Transverse colon (tissue), 4 donors: Measurements from ENCODE around the gene MAP3K21. TPM values are rescaled to one million over a fixed set of nuclear protein-coding genes. Genes with fewer than 3 reads are reported as not detected.
A peak's percentile ranks its signal among the peaks of the same experiment; 100 is the strongest.

Source experiments
- DNase-seq: peaks from one replicate; pipeline ENCODE4 v3.0.0-alpha.2; 2019
- H3K27ac ChIP-seq, 4 donors: fragments of 200-600 bp; sonication (generic); 2 replicates each; pipeline ENCODE4 v1.5.1; 2016 to 2018; ENCODE audit warnings: inconsistent platforms in 4 of 4
- H3K27me3 ChIP-seq: fragments of 200-600 bp; sonication (generic); 2 replicates; pipeline ENCODE4 v1.5.1; 2017; ENCODE audit warnings: inconsistent platforms
- H3K36me3 ChIP-seq, 4 donors: fragments of 200-600 bp; sonication (generic); 2 replicates each; pipeline ENCODE4 v1.5.1; 2017 to 2019; ENCODE audit warnings: inconsistent platforms in 4 of 4
- H3K4me1 ChIP-seq, 4 donors: fragments of 200-600 bp; sonication (generic); 2 replicates each; pipeline ENCODE4 v1.5.1; 2017 to 2020; ENCODE audit warnings: inconsistent platforms in 4 of 4
- H3K4me3 ChIP-seq, 4 donors: fragments of 200-600 bp; sonication (generic); 1 replicate in 1 of 4; 2 replicates in 3 of 4; pipeline versions ENCODE4 v1.5.1 to v1.6.1; 2017 to 2019; ENCODE audit warnings: inconsistent platforms in 4 of 4
- H3K9me3 ChIP-seq, 2 donors: fragments of 200-600 bp; sonication (generic); 2 replicates each; pipeline ENCODE4 v1.5.1; 2017 to 2019; ENCODE audit warnings: inconsistent platforms in 2 of 2
- EP300 ChIP-seq: sonication (generic); formaldehyde crosslinking; IDR thresholded peaks from one replicate; pipeline ENCODE4 v1.6.1; 2017; ENCODE audit warnings: antibody characterized with exemption, low read depth
- POLR2A ChIP-seq: fragments of 450-650 bp; IDR thresholded peaks from one replicate; pipeline ENCODE4 v1.6.1; 2016; ENCODE audit warnings: antibody characterized with exemption, mild to moderate bottlenecking, moderate library complexity
- POLR2AphosphoS5 ChIP-seq, 3 donors: sonication (generic); formaldehyde crosslinking; IDR thresholded peaks; one replicate each; pipeline ENCODE4 v1.6.1; 2016; ENCODE audit warnings: antibody characterized with exemption in 3 of 3
- WGBS, 2 donors: methylation state at CpG; one replicate each; pipeline ENCODE4 v1.1.5; 2018; ENCODE audit warnings: low coverage in 1 of 2; 5-methylcytosine and 5-hydroxymethylcytosine counted together
- in situ Hi-C, 4 donors: fragments of 200-750 bp; cut with MboI; loops; one replicate each; pipeline versions ENCODE4 v1.15.0 to v1.15.1; 2017; ENCODE audit warnings: low sequenced_read_pairs in 3 of 4, low pct_ligation_motif_present in 1 of 4, low pct_unique_long_range_greater_than_20kb in 1 of 4
- intact Hi-C: fragments of 100-400 bp; cut with DNase I; formaldehyde crosslinking; loops from one replicate; pipeline ENCODE4 v1.15.1; 2023; ENCODE audit warnings: low total_unique reads
- total RNA-seq, 4 donors: library from RNA; depleted of rRNA; stranded (reverse); fragments of >200 nt; gene quantifications; one replicate each; pipeline ENCODE4 v1.1.0, GENCODE V29; 2016
- TF ChIP-seq, protein P1 (sequence below), 5 experiments: fragments of 200-600 bp in 3 of 5; fragments of 450-650 bp in 2 of 5; sonication (generic) in 3 of 5; IDR thresholded peaks; 1 replicate in 2 of 5; 2 replicates in 3 of 5; pipeline ENCODE4 v1.5.1; 2016 to 2017; ENCODE audit warnings: antibody characterized with exemption in 5 of 5, inconsistent platforms in 3 of 5, mild to moderate bottlenecking in 2 of 5, moderate library complexity in 1 of 5

The MAP3K21 gene
- total RNA-seq, 4 donors from 2014 or later, result 18.7 to 69.3 (median 28.9) TPM

DNA sequence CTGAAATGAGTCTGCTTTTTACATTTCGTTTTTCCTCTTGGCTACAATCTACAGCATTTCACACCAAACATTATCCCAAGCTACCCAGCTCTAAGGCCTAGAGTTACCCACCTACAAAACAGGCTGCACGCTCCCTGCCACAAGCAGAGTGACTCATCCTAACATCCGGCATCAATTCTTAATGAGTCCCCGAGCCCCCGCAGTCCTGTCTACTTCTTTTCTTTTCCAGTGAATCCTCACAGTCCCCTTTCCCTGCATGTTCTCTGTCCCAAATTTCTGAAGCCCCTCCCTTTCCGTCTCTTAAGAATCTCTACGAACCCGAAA lies 32.6 kb upstream of the MAP3K21 start:
- Histone ChIP-seq H3K27ac (peak overlapping the region; percentile 12 to 69 (median 62)), H3K4me1 (peaks cover 0 to 13% (median 5%) of the 10 kb centered on the region in 4 donors), H3K4me3 (peak overlapping the region in 3 of 4 donors; percentile 47 to 70 (median 67)), H3K27me3 (peaks cover 6% of the 10 kb centered on the region), H3K36me3 (no peaks in the 10 kb centered on the region), H3K9me3 (no peaks in the 10 kb centered on the region)
- no peak for TF ChIP-seq POLR2A
- intact Hi-C loops (no loop called here), in situ Hi-C loops (no loop called here)
- WGBS, 2 donors, result 5 to 7% methylated on average over 8 of the region's 8 CpGs
- peak; percentile 13 for DNase-seq

DNA sequence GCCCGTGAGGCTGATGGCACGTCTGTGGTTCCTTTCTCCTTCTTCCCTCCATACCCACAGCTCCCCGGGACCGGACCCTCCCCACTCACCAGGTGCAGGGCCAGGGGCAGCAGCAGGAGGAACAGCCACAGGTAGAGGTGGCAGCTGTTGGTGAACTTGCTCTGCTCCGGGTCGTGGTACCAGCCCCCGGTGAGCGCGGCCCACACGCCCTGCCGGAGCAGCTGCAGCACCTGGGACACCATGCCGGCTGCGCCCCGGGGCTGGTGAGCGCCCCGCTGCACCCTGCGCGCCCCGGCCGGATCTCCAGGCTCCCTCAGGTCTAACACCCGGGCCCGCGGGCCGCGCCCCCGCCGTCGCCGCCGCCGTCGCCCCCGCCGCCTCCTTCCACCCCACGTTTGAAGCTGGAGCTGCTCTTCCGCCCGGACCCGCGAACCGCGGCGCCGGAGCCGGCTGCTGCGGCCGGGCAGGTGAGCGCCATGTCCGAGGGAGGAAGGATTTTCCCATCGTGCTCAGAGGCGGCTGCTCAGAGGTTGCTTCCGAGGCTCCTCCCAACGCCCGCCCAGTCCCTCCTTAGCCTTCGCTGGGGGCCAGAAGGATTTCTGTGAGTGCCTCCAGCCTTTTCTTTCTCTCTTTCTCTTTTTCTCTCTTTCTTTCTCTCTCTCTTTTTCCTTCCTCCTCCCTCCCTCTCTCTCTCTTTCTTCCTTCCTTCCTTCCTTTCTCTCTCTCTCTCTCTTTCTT lies 32.1 kb upstream of the MAP3K21 start, which contains the start of gene PCNX2:
Gene PCNX2, minus strand, starts transcription at position 489 of the 738 bp plus-strand sequence. Its CDS starts 247 bp downstream, at position 242.
- TF ChIP-seq, protein P1, sequence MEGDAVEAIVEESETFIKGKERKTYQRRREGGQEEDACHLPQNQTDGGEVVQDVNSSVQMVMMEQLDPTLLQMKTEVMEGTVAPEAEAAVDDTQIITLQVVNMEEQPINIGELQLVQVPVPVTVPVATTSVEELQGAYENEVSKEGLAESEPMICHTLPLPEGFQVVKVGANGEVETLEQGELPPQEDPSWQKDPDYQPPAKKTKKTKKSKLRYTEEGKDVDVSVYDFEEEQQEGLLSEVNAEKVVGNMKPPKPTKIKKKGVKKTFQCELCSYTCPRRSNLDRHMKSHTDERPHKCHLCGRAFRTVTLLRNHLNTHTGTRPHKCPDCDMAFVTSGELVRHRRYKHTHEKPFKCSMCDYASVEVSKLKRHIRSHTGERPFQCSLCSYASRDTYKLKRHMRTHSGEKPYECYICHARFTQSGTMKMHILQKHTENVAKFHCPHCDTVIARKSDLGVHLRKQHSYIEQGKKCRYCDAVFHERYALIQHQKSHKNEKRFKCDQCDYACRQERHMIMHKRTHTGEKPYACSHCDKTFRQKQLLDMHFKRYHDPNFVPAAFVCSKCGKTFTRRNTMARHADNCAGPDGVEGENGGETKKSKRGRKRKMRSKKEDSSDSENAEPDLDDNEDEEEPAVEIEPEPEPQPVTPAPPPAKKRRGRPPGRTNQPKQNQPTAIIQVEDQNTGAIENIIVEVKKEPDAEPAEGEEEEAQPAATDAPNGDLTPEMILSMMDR (IDR thresholded peaks at IDR 0.05), result no peak
- TF ChIP-seq POLR2A, result no peak
- TF ChIP-seq EP300, result no peak
- Histone ChIP-seq H3K36me3 (no peaks in the 10 kb centered on the region), H3K27me3 (peaks cover 6% of the 10 kb centered on the region), H3K4me3 (peak within 1 kb of the TSS; percentile 47 to 70 (median 57)), H3K9me3 (no peaks in the 10 kb centered on the region), H3K27ac (peak within 1 kb of the TSS; percentile 12 to 69 (median 62)), H3K4me1 (peaks cover 0 to 13% (median 5%) of the 10 kb centered on the region in 4 donors)
- DNase-seq, result peak; percentile 65
- intact Hi-C loops, result no loop called here
- in situ Hi-C loops, result no loop called here
- 0% methylated on average over 6 to 35 of the region's 54 CpGs for WGBS, 2 donors

DNA sequence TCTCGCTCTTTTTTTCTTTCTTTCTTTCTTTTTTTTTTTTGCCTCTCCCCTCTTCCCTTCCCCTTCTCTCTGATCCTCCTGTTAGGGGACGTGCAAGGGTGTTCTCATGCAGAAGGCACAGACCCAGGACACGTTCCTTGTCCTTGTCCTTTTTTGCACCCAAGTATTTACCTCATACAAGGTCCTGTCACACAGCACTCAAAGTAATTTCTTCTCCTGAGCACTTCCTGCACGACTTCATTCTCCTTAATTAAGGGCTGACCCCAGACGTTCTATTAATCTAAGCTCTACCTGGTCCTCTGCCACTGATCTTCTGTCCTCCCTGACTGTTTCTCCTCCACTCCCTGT lies 31.6 kb upstream of the MAP3K21 start:
- 6 to 8% methylated on average over 2 to 5 of the region's 5 CpGs for WGBS, 2 donors
- Histone ChIP-seq H3K27me3 (peaks cover 6% of the 10 kb centered on the region), H3K27ac (peak overlapping the region in 1 of 4 donors; percentile 56), H3K4me1 (peaks cover 0 to 13% (median 5%) of the 10 kb centered on the region in 4 donors), H3K36me3 (no peaks in the 10 kb centered on the region), H3K4me3 (peak overlapping the region in 2 of 4 donors; percentile 47 to 67), H3K9me3 (no peaks in the 10 kb centered on the region)
- in situ Hi-C loops, result no loop called here
- TF ChIP-seq POLR2A (no peak), EP300 (no peak), POLR2AphosphoS5 (IDR thresholded peaks at IDR 0.05) (no peak)
- TF ChIP-seq, protein P1 (IDR thresholded peaks at IDR 0.05), result no peak
- DNase-seq, result no peak
- intact Hi-C loops, result no loop called here

DNA sequence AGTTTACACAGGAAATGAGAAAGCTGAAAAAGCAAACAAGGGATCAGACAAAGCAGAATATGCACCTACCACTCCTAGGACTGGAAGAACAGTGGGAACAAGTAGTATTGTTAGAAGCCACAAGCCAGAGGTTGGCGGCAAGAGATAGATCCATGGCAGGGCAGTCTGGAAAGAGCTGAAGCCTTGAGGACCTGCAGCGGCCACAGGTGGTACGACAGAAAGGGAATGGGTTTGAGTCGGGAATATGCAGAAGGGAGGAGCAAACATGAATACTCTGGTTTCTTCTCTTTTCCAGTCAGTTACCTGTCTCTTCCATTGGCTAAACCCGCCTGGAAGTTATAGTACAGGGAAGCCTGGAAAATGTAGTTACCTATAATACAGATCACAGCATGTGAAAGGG lies 28.1 kb upstream of the MAP3K21 start:
- no peak for DNase-seq
- WGBS, 2 donors, result 95 to 100% methylated on average over 2 to 5 of the region's 5 CpGs
- TF ChIP-seq, protein P1 (IDR thresholded peaks at IDR 0.05), result no peak
- TF ChIP-seq POLR2AphosphoS5 (IDR thresholded peaks at IDR 0.05), result no peak
- no peak for TF ChIP-seq POLR2A
- TF ChIP-seq EP300, result no peak

More for the DNA sequence above, 28.1 kb upstream of the MAP3K21 start:
- no peaks in the 10 kb centered on the region for H3K36me3 ChIP-seq
- no peak overlapping the region for H3K4me3 ChIP-seq
- peaks cover 0 to 13% (median 5%) of the 10 kb centered on the region in 4 donors for H3K4me1 ChIP-seq
- peaks cover 6% of the 10 kb centered on the region for H3K27me3 ChIP-seq
- H3K9me3 ChIP-seq, result no peaks in the 10 kb centered on the region
- in situ Hi-C loops, result no loop called here
- intact Hi-C loops, result no loop called here
- no peak overlapping the region for H3K27ac ChIP-seq
